Adipocyte (in vitro differentiated cells): Measurements from ENCODE around the gene VIT.

ENCODE experiments used
- DNase-seq: peaks from one replicate; pipeline ENCODE4 v3.0.0-alpha.2; 2015; ENCODE audit warnings: low read depth
- H3K27me3 ChIP-seq: replicated peaks from 2 replicates; pipeline ENCODE4 v1.7.0; 2013; ENCODE audit warnings: mild to moderate bottlenecking, low read length, moderate library complexity; ENCODE audit not compliant: control insufficient read depth, insufficient read depth
- H3K36me3 ChIP-seq: 2 replicates; pipeline ENCODE4 v1.7.0; 2013; ENCODE audit warnings: low read length, mild to moderate bottlenecking, moderate library complexity; ENCODE audit not compliant: control insufficient read depth, insufficient read depth, severe bottlenecking
- H3K4me1 ChIP-seq: 2 replicates; pipeline ENCODE4 v1.7.0; 2013; ENCODE audit warnings: mild to moderate bottlenecking, low read length, moderate library complexity; ENCODE audit not compliant: control insufficient read depth, insufficient read depth
- H3K4me3 ChIP-seq: 2 replicates; pipeline ENCODE4 v1.7.0; 2013; ENCODE audit warnings: mild to moderate bottlenecking, low read length, moderate library complexity
- H3K9ac ChIP-seq: 2 replicates; pipeline ENCODE4 v1.7.0; 2013; ENCODE audit warnings: mild to moderate bottlenecking, low read length, moderate library complexity
- H3K9me3 ChIP-seq: 2 replicates; pipeline ENCODE4 v1.7.0; 2013; ENCODE audit warnings: mild to moderate bottlenecking, low read length, moderate library complexity; ENCODE audit not compliant: control insufficient read depth

VIT gene, protein sequence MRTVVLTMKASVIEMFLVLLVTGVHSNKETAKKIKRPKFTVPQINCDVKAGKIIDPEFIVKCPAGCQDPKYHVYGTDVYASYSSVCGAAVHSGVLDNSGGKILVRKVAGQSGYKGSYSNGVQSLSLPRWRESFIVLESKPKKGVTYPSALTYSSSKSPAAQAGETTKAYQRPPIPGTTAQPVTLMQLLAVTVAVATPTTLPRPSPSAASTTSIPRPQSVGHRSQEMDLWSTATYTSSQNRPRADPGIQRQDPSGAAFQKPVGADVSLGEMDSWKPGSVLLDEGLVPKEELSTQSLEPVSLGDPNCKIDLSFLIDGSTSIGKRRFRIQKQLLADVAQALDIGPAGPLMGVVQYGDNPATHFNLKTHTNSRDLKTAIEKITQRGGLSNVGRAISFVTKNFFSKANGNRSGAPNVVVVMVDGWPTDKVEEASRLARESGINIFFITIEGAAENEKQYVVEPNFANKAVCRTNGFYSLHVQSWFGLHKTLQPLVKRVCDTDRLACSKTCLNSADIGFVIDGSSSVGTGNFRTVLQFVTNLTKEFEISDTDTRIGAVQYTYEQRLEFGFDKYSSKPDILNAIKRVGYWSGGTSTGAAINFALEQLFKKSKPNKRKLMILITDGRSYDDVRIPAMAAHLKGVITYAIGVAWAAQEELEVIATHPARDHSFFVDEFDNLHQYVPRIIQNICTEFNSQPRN

DNA sequence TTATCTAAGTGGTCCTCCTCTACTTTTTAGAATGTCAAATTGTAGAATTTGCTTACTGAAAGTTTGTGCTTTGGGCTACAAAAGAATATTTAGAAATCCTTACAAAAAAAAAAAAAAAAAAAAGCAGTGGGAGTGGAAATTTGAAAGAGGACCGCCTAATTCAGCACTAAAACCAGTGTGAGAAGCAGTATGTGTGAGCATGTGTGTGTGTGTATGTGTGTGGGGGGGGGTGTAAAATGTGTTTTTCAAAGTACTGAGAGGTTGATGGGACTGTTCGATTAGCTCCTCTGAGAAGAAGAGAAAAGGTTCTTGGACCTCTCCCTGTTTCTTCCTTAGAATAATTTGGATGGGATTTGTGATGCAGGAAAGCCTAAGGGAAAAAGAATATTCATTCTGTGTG lies at the start of gene VIT:
Gene VIT, plus strand, starts transcription at position 175 of the 400 bp plus-strand sequence. CDS start 19,664 bp downstream, outside the sequence.
- peak within 1 kb of the TSS; percentile 85 for H3K4me3 ChIP-seq
- H3K36me3 ChIP-seq = no peaks in the 10 kb centered on the region
- H3K9me3 ChIP-seq = no peaks in the 10 kb centered on the region
- H3K4me1 ChIP-seq = peaks cover 39% of the 10 kb centered on the region
- no peaks in the 10 kb centered on the region for H3K27me3 ChIP-seq
- H3K9ac ChIP-seq = peak within 1 kb of the TSS; percentile 86
- peak; percentile 67 for DNase-seq

DNA sequence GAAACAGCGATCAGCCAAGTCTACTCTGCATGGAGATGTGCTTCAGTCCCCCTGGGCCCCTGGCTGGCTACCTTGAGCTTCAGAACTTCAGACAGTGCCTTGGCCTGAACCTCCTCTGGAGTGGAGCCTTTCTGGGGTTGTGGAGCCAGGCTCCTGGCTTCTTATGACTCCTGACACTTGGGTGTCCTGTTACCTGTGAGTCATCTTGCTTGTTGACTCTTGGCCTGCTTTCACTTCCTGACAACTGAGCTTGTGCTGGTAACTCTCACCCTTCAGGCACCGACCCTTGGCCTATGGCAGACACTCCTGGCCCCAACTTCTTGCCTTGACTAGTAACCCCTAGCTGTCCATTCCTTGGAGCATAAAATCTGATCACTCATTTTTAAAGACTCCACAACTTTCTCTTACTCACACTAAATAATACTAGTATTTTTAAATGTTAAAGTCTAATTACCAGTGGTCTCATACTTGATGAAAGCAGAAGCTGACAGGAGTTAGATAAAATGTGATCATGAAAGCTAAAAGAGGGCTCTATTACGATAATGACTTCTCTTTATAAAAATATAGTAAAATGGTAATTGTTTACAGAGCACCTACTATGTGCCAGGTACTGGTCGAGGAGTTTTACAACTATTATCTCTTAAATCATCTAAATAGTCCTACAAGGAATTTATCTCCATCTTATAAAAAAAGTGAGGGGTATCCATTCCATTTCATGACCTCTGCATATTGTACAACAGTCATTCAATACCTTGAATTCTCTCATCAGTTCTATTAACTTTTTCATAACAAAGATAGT lies 46.3 kb upstream of the VIT start:
- Histone ChIP-seq H3K36me3 (no peaks in the 10 kb centered on the region), H3K9me3 (peaks cover 12% of the 10 kb centered on the region), H3K27me3 (no peaks in the 10 kb centered on the region), H3K9ac (no peak overlapping the region), H3K4me3 (peak overlapping the region; percentile 6), H3K4me1 (peaks cover 33% of the 10 kb centered on the region)
- DNase-seq = peak; percentile 56

- peaks cover 42% of the 10 kb centered on the region for H3K4me1 ChIP-seq
- H3K36me3 ChIP-seq = no peaks in the 10 kb centered on the region
- no peaks in the 10 kb centered on the region for H3K27me3 ChIP-seq
- no peak for DNase-seq
- no peak overlapping the region for H3K9ac ChIP-seq
- no peaks in the 10 kb centered on the region for H3K9me3 ChIP-seq
- H3K4me3 ChIP-seq = no peak overlapping the region
Observed at GRCh38 chr2:36653155-36653554, 43.4 kb upstream of the VIT start.

- H3K4me3 ChIP-seq = peak overlapping the region; percentile 2
- peak overlapping the region; percentile 37 for H3K9ac ChIP-seq
- H3K9me3 ChIP-seq = no peaks in the 10 kb centered on the region
- H3K4me1 ChIP-seq = peaks cover 42% of the 10 kb centered on the region
- no peaks in the 10 kb centered on the region for H3K27me3 ChIP-seq
- DNase-seq = no peak
- no peaks in the 10 kb centered on the region for H3K36me3 ChIP-seq
Observed at GRCh38 chr2:36653967-36654694, 42.4 kb upstream of the VIT start.

DNA sequence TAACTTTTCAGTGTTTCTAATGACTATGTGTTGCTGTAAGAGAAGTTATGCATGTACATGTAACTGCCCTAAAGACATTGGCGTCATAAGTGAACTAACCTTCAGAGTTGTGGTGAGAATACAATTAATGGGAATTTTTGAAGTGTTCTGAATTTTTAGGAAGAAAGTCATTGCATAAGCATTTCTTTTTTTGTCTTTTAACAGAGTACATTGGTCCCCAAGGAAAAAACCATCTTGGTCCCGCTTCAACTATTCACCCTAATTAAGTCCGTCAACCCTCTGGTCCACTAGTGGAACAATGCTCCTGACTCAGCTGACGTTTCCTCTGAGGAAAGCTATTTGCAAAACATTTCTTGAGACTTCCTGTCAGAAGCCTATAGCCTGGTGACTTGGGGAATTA lies 41.1 kb upstream of the VIT start:
- Histone ChIP-seq H3K36me3 (no peaks in the 10 kb centered on the region), H3K27me3 (no peaks in the 10 kb centered on the region), H3K4me3 (no peak overlapping the region), H3K9me3 (no peaks in the 10 kb centered on the region), H3K9ac (peak overlapping the region; percentile 65), H3K4me1 (peaks cover 30% of the 10 kb centered on the region)
- peak; percentile 31 for DNase-seq

- Histone ChIP-seq H3K27me3 (no peaks in the 10 kb centered on the region), H3K4me3 (no peak overlapping the region), H3K9ac (no peak overlapping the region), H3K4me1 (peaks cover 25% of the 10 kb centered on the region), H3K36me3 (no peaks in the 10 kb centered on the region), H3K9me3 (no peaks in the 10 kb centered on the region)
- DNase-seq = no peak
Observed at GRCh38 chr2:36657703-36658102, 38.8 kb upstream of the VIT start.

- Histone ChIP-seq H3K4me3 (no peak overlapping the region), H3K27me3 (no peaks in the 10 kb centered on the region), H3K9ac (no peak overlapping the region), H3K36me3 (no peaks in the 10 kb centered on the region), H3K4me1 (peaks cover 25% of the 10 kb centered on the region), H3K9me3 (no peaks in the 10 kb centered on the region)
- DNase-seq = no peak
Observed at GRCh38 chr2:36658277-36658748, 38.2 kb upstream of the VIT start.

GRCh38 chr2:36659218-36659617 lies 37.3 kb upstream of the VIT start:
- peaks cover 21% of the 10 kb centered on the region for H3K4me1 ChIP-seq
- H3K9me3 ChIP-seq = no peaks in the 10 kb centered on the region
- no peak for DNase-seq
- no peaks in the 10 kb centered on the region for H3K36me3 ChIP-seq
- no peak overlapping the region for H3K4me3 ChIP-seq
- no peak overlapping the region for H3K9ac ChIP-seq
- no peaks in the 10 kb centered on the region for H3K27me3 ChIP-seq

DNA sequence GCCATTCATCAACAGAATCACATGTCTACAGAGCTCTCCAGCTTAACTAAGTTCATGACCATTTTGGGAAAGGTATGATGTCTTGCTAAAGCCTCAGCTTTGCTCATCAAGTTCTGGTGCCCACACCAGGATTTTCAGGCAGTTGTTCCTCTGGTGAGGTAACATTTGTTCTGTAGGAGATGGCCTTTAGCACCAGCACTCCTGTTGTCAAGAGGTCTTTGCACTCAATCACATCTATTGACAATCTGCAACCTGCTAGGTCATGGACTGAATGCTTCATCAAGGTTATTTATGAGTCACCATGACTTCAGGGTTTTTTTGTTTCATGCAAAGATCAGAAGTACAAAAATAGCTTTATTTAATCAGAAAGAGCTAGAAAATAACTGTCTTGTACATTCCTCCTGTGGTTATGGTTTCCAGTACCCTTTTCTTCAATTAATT lies 36.6 kb upstream of the VIT start:
- no peaks in the 10 kb centered on the region for H3K27me3 ChIP-seq
- no peaks in the 10 kb centered on the region for H3K9me3 ChIP-seq
- no peaks in the 10 kb centered on the region for H3K36me3 ChIP-seq
- peaks cover 15% of the 10 kb centered on the region for H3K4me1 ChIP-seq
- no peak for DNase-seq
- no peak overlapping the region for H3K9ac ChIP-seq
- no peak overlapping the region for H3K4me3 ChIP-seq

- Histone ChIP-seq H3K4me1 (peaks cover 5% of the 10 kb centered on the region), H3K4me3 (no peak overlapping the region), H3K27me3 (no peaks in the 10 kb centered on the region), H3K36me3 (no peaks in the 10 kb centered on the region), H3K9ac (no peak overlapping the region), H3K9me3 (no peaks in the 10 kb centered on the region)
- no peak for DNase-seq
Observed at GRCh38 chr2:36662638-36663037, 33.9 kb upstream of the VIT start.
